ENCODE data around the gene CCDC187. TPM values are rescaled to one million over a fixed set of nuclear protein-coding genes. Genes with fewer than 3 reads are reported as not detected.

The CCDC187 gene
- total and polyA plus RNA-seq, 2 of the 8 experiments (the other 6 are each of a cell fraction or from before 2014, with no cell fraction given), result 0.02 TPM; not detected in 1

- no peaks in the 10 kb centered on the region for H3K79me2 ChIP-seq (ENCODE audit: control insufficient read depth in 1 of 2, insufficient read depth in 2 of 2, low read length in 2 of 2)
- no peaks in the 10 kb centered on the region for H3K27me3 ChIP-seq (replicated peaks in 1 of 4; ENCODE audit: control insufficient read depth in 3 of 4, extremely low read depth in 1 of 4, insufficient read depth in 3 of 4, low read length in 3 of 4)
- H3K4me1 ChIP-seq (replicated peaks in 1 of 4; ENCODE audit: control insufficient read depth in 3 of 4, insufficient read depth in 4 of 4, low read length in 3 of 4), result peaks cover 0 to 30% (median 20%) of the 10 kb centered on the region in 4 experiments; a peak in 6 of 7 replicates
- peak overlapping the region; percentile 75; the same call in 1 of the 2 replicates for H2BK12ac ChIP-seq (ENCODE audit: low read depth, low read length)
- H3K4ac ChIP-seq (replicated peaks; ENCODE audit: insufficient read length, low read depth, low read length), result no peak overlapping the region
- H4K5ac ChIP-seq (ENCODE audit: insufficient read length, low read depth, low read length), result no peak overlapping the region
- no peak for TF ChIP-seq MAX (IDR thresholded peaks at IDR 0.05)
- TF ChIP-seq TCF12 (IDR thresholded peaks at IDR 0.05; ENCODE audit: low read depth, low read length), result no peak
- no peak for TF ChIP-seq SIN3A (conservative IDR thresholded peaks at IDR 0.05 in 1 of 2, IDR thresholded peaks at IDR 0.05 in 1 of 2; ENCODE audit: low read depth in 1 of 2, low read length in 2 of 2)
- TF ChIP-seq CREB1 (IDR thresholded peaks at IDR 0.05), result no peak
- FAIRE-seq (no peak), DNase-seq (ENCODE audit: low read depth in 1 of 2, low spot score in 2 of 2) (no peak)
- H2BK5ac ChIP-seq (ENCODE audit: low read depth, low read length), result no peak overlapping the region
- H3K23ac ChIP-seq (ENCODE audit: insufficient read length), result no peak overlapping the region
- H3K9ac ChIP-seq (replicated peaks in 1 of 4; ENCODE audit: extremely low read depth in 1 of 4, low read depth in 3 of 4, low read length in 3 of 4), result no peak overlapping the region
- no peaks in the 10 kb centered on the region for H3K9me3 ChIP-seq (ENCODE audit: insufficient read depth in 2 of 2, low read depth in 1 of 2, low read length in 1 of 2)
- H2AFZ ChIP-seq (ENCODE audit: low read length), result no peak overlapping the region
- ChIA-PET CTCF (ENCODE audit: partially characterized antibody) (interaction anchor here (0.8 to 1.9 kb wide), 2 partner anchors 10 to 34 kb away, joined by 3 to 6 read pairs; partner anchors contain the start of gene DNLZ), POLR2A (ENCODE audit: partially characterized antibody) (interaction anchor here (0.8 to 2.8 kb wide), 4 partner anchors 21 to 399 kb away, joined by 4 to 7 read pairs (median 4); partner anchors contain the start of gene DNLZ)
- no peak overlapping the region; the same call in 1 of the 2 replicates for H4K8ac ChIP-seq (ENCODE audit: extremely low read depth, insufficient read depth, low read length)
- H2BK120ac ChIP-seq (replicated peaks; ENCODE audit: low read depth, low read length), result peak overlapping the region; percentile 54
- no peaks in the 10 kb centered on the region for H3K36me3 ChIP-seq (ENCODE audit: control insufficient read depth in 2 of 4, insufficient read depth in 4 of 4, low read length in 3 of 4)
- H3K79me1 ChIP-seq (ENCODE audit: low read depth, low read length), result 0 out of 2 replicates have a peak, but pooled peaks cover 2% of the 10 kb centered on the region
- no peak overlapping the region; the same call in 1 of the 2 replicates for H3K18ac ChIP-seq (ENCODE audit: extremely low read depth, low read length)
- H3K14ac ChIP-seq (ENCODE audit: insufficient read length), result no peak overlapping the region
- 0 out of 2 replicates have a peak overlapping the region, but pooled peaks have one; percentile 40 for H2BK15ac ChIP-seq (ENCODE audit: low read length)
- peaks cover 0 to 8% of the 10 kb centered on the region in 2 experiments for H4K20me1 ChIP-seq (replicated peaks in 1 of 2; ENCODE audit: control insufficient read depth in 1 of 2, insufficient read depth in 2 of 2, low read length in 2 of 2)
- no peak overlapping the region for H3K27ac ChIP-seq (ENCODE audit: low read depth, low read length)
- no peak overlapping the region for H3K56ac ChIP-seq (replicated peaks; ENCODE audit: insufficient read length, low read depth, low read length)
- H3K4me3 ChIP-seq (ENCODE audit: extremely low read depth in 1 of 4, insufficient read depth in 2 of 4, low read depth in 3 of 4, low read length in 4 of 4), result no peak overlapping the region
- peak overlapping the region; percentile 55 for H4K91ac ChIP-seq (replicated peaks; ENCODE audit: insufficient read length, low read length)
- WGBS, 2 experiments (ENCODE audit: extremely low coverage in 1 of 2, insufficient coverage in 1 of 2, insufficient read length in 1 of 2, insufficient replicate concordance in 2 of 2, low coverage in 1 of 2, low lambda C conversion rate in 2 of 2, missing lambda C conversion rate in 1 of 2), result 95% methylated on average over 19 of the region's 19 CpGs; no CpG with 5 or more reads in 1 of the 2 experiments
- H3K4me2 ChIP-seq (ENCODE audit: insufficient read depth in 1 of 2, low read depth in 2 of 2, low read length in 2 of 2), result no peak overlapping the region
- H2BK20ac ChIP-seq (ENCODE audit: low read length), result no peak overlapping the region
- H2AK5ac ChIP-seq (ENCODE audit: low read depth, low read length), result no peak overlapping the region
- H3K23me2 ChIP-seq (ENCODE audit: low read depth, low read length), result peaks cover 4% of the 10 kb centered on the region; the same call in 1 of the 2 replicates
Measured at GRCh38 chr9:136329211-136329627, 25.3 kb upstream of the CCDC187 start.
